Glomerular endothelial cell (primary cell): ENCODE measurements around the gene ZNF346. TPM values are rescaled to one million over a fixed set of nuclear protein-coding genes. Genes with fewer than 3 reads are reported as not detected.

Experiments
- DNase-seq: peaks from one replicate; pipeline ENCODE4 v3.0.0-alpha.2; 2011; ENCODE audit warnings: low read depth, low spot score; ENCODE audit errors: extremely low read depth
- total RNA-seq: library from RNA; depleted of rRNA; stranded (reverse); fragments of >200 nt; gene quantifications from 2 replicates; pipeline ENCODE4 v1.2.3, GENCODE V29; 2015

The ZNF346 gene
- total RNA-seq, 1 donor from 2014 or later = 18.1 TPM

DNA sequence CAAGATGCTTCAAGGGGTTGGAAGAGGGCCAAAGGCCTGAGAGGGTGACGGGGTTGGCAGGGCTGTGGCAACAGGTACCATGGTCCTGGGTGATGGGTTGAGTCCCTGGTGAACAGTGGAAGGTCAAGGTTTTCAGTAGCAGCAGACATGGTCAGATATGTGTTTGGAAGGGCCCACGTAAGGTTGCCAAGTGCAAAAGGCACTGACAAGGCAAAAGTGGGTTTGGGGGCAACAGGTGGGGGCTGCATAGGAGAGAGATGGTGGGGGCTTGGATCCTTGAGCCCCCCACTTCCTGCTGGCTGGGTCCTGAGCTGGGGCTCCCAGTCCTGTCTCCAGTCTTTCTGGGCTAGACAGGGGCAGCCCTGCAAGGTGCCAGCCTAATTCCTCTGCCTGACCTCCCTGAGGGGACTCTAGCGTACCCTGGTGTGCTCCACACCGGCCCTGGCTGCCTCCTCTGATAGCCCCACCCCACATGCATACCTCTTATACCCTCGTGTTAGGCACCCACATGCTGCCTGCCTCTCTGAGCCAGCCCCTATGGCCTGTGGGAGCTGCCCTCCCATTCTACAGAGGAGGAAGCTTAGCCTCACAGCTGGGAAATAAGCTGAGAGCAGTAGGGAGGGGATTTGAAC is 90.2 kb downstream of the ZNF346 start:
- no peak for DNase-seq

DNA sequence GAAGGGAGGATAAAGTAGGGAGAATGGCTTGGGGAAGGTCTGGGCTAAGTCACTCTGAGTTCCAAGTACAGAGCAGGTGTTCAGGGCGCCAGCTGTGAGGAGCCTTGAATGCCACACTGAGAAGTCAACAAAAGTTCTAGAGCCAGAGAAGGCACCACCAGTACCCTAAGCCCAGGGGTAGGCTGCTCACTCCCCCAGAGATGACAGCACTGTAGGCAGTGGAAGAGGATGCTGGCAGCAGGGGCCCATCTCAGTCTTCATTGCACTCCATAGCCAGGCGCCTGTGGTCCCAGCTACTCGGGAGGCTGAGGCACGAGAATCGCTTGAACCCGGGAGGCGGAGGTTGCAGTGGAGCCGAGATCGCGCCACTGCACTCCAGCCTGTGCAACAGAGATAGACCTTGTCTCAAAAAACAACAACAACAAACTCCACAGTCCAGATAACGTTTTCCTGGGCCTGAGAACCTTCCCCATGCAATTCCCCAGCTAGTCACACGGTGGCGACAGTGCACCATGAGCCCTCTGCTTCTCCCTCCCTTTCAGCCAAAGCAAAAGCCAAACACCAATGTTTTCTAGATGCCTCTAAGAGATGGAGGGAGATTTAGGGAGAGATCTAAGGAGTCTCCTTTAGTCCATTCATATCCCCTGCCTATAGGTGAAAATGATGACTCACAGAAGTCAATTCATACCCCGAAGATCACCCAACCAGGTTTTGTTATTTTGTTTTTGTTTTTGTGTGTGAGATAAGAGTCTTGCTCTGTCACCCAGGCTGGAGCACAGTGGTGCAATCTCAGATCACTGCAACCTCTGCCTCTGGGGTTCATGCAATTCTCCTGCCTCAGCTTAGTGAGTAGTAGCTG is 91.3 kb downstream of the ZNF346 start:
- DNase-seq = no peak

GRCh38 chr5:177116631-177117373 is 94.3 kb downstream of the ZNF346 start:
- no peak for DNase-seq

- no peak for DNase-seq
These were observed 95.0 kb downstream of the ZNF346 start for GRCh38 chr5:177117441-177118045.

- no peak for DNase-seq
These were observed 100.1 kb downstream of the ZNF346 start for GRCh38 chr5:177122566-177122965.

GRCh38 chr5:177123789-177124485 is 101.4 kb downstream of the ZNF346 start:
- DNase-seq = no peak

- DNase-seq = no peak
These were observed 102.0 kb downstream of the ZNF346 start for GRCh38 chr5:177124486-177124991.

DNA sequence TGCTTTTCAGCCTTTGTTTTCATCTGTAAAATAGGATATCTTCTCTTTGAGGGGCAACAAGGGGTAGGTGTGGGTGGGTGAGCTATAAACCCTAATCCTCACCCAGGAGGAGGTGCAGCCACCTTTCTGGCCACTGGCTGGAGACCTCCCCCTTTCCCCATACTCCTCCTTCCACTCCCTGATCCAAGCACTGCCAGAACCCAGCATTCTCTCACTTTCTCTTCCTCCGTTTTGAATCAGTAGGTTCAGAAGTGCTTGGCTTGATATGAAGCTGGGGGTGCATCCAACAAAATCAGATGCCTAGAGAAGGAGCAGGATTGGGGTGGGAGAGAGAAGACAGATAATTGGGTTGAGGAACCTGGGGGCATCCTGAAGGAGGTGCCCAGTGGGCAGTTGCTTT is 104.3 kb downstream of the ZNF346 start:
- DNase-seq = no peak

- DNase-seq = no peak
These were observed 106.1 kb downstream of the ZNF346 start for GRCh38 chr5:177128551-177128981.

- DNase-seq = no peak
These were observed 107.9 kb downstream of the ZNF346 start for GRCh38 chr5:177130211-177131018.

Other genes with a start within 250 kb of the ZNF346 start
- 18.5 and 24.0 TPM in 2 replicates for gene UNC5A, start 212.1 kb upstream of the ZNF346 start, total RNA-seq
- not detected in 2 replicates for gene HK3, start 123.3 kb upstream of the ZNF346 start, total RNA-seq
- 23.0 and 30.8 TPM in 2 replicates for gene UIMC1, start 15.9 kb upstream of the ZNF346 start, total RNA-seq
- gene FGFR4, start 64.2 kb downstream of the ZNF346 start, total RNA-seq = 4.8 and 6.2 TPM in 2 replicates
- 26.4 and 40.0 TPM in 2 replicates for gene NSD1, start 111.1 kb downstream of the ZNF346 start, total RNA-seq